DOHH2 (cell line): Measurements from ENCODE around the gene SPAG16.

ENCODE experiments used
- H3F3A ChIP-seq: fragments of 200-600 bp; sonication (generic), shearing (Covaris generic); 2 replicates; pipeline ENCODE4 v1.6.0; 2016; ENCODE audit warnings: antibody characterized with exemption, mild to moderate bottlenecking; ENCODE audit not compliant: control insufficient read depth, insufficient read depth
- H3K27ac ChIP-seq: fragments of 200-600 bp; sonication (generic); 2 replicates; pipeline ENCODE4 v1.5.1; 2014; ENCODE audit warnings: low read depth, mild to moderate bottlenecking, low read length, moderate library complexity
- H3K27me3 ChIP-seq: fragments of 200-600 bp; sonication (generic); 2 replicates; pipeline ENCODE4 v1.6.1; 2014; ENCODE audit warnings: mild to moderate bottlenecking, low read length, mixed read lengths; ENCODE audit not compliant: control insufficient read depth
- H3K36me3 ChIP-seq: fragments of 200-600 bp; sonication (generic); 2 replicates; pipeline ENCODE4 v1.6.1; 2014; ENCODE audit warnings: mild to moderate bottlenecking, low read length, moderate library complexity, mixed read lengths; ENCODE audit not compliant: control insufficient read depth
- H3K4me1 ChIP-seq: fragments of 200-600 bp; sonication (generic); 2 replicates; pipeline ENCODE4 v1.6.1; 2014; ENCODE audit warnings: mild to moderate bottlenecking, low read length, mixed read lengths; ENCODE audit not compliant: control insufficient read depth
- H3K4me2 ChIP-seq: fragments of 200-600 bp; sonication (generic); 2 replicates; pipeline ENCODE4 v1.6.0; 2014; ENCODE audit warnings: mild to moderate bottlenecking, low read length, moderate library complexity
- H3K4me3 ChIP-seq: fragments of 200-600 bp; sonication (generic); 2 replicates; pipeline ENCODE4 v1.5.1; 2014; ENCODE audit warnings: mild to moderate bottlenecking, low read length, mixed read lengths
- H3K79me2 ChIP-seq: fragments of 200-600 bp; sonication (generic); 2 replicates; pipeline ENCODE4 v1.6.1; 2014; ENCODE audit warnings: mild to moderate bottlenecking, low read length, mixed read lengths; ENCODE audit not compliant: control insufficient read depth
- H3K9me2 ChIP-seq: fragments of 200-600 bp; sonication (generic); replicated peaks from 2 replicates; pipeline ENCODE4 v1.6.1; 2014; ENCODE audit warnings: mild to moderate bottlenecking, low read length, mixed read lengths; ENCODE audit not compliant: control insufficient read depth
- H3K9me3 ChIP-seq: fragments of 200-600 bp; sonication (generic); 2 replicates; pipeline ENCODE4 v1.6.1; 2014; ENCODE audit warnings: antibody characterized with exemption, low read length, mixed read lengths; ENCODE audit not compliant: control insufficient read depth, insufficient read depth
- H4K20me1 ChIP-seq: fragments of 200-600 bp; sonication (generic); 2 replicates; pipeline ENCODE4 v1.6.0; 2014; ENCODE audit warnings: low read depth, mild to moderate bottlenecking, antibody characterized with exemption, low read length, moderate library complexity; ENCODE audit not compliant: control insufficient read depth, insufficient read depth
- EZH2phosphoT487 ChIP-seq: fragments of 200-600 bp; sonication (generic); IDR thresholded peaks from 2 replicates; pipeline ENCODE4 v1.6.1; 2017; ENCODE audit warnings: borderline replicate concordance, mild to moderate bottlenecking, antibody characterized with exemption, low read length, moderate library complexity, mixed read lengths
- TF ChIP-seq, protein P1 (sequence below): fragments of 200-600 bp; sonication (generic); IDR thresholded peaks from one replicate; pipeline ENCODE4 v1.5.1; 2014; ENCODE audit warnings: antibody characterized with exemption, mild to moderate bottlenecking, low read depth, low read length; ENCODE audit not compliant: poor library complexity, severe bottlenecking

The SPAG16 gene

DNA sequence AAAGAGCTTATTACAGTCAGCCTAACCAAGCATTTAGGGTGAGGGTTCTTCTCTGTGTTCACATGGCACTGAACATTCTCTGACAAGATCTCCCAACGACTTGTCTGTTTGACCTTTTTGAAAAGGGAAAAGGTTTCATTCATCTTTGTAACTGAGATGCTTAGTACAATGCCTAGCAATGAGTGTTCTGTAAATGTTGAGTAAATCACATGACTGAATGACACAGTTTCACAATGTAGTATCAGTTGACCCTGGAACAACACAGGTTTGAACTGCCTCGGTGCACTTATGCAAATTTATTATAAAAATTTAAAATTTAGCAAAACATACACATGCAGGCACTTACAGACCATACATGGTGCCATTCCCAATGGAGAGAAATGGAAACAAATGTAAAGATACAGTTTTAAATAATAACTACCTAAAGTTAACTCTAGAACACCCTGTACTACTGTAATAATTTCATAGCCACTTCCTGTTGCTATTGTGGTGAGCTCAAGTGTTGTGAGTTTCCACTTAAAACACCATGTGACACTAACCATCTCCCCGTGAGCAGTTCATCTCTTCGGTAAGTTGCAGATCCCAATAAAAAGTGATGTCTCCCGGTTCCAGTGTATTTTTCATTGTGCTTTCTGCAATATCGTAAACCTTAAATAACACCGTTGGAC lies 1092.5 kb downstream of the SPAG16 start:
- no peak overlapping the region for H3K4me2 ChIP-seq
- H3K4me3 ChIP-seq, result no peak overlapping the region
- no peaks in the 10 kb centered on the region for H3K36me3 ChIP-seq
- no peaks in the 10 kb centered on the region for H4K20me1 ChIP-seq
- H3K9me3 ChIP-seq, result no peaks in the 10 kb centered on the region
- no peaks in the 10 kb centered on the region for H3K27me3 ChIP-seq
- no peaks in the 10 kb centered on the region for H3K79me2 ChIP-seq
- H3K9me2 ChIP-seq, result no peaks in the 10 kb centered on the region
- no peaks in the 10 kb centered on the region for H3K4me1 ChIP-seq
- no peaks in the 10 kb centered on the region for H3F3A ChIP-seq
- no peak for TF ChIP-seq EZH2phosphoT487
- TF ChIP-seq, protein P1, sequence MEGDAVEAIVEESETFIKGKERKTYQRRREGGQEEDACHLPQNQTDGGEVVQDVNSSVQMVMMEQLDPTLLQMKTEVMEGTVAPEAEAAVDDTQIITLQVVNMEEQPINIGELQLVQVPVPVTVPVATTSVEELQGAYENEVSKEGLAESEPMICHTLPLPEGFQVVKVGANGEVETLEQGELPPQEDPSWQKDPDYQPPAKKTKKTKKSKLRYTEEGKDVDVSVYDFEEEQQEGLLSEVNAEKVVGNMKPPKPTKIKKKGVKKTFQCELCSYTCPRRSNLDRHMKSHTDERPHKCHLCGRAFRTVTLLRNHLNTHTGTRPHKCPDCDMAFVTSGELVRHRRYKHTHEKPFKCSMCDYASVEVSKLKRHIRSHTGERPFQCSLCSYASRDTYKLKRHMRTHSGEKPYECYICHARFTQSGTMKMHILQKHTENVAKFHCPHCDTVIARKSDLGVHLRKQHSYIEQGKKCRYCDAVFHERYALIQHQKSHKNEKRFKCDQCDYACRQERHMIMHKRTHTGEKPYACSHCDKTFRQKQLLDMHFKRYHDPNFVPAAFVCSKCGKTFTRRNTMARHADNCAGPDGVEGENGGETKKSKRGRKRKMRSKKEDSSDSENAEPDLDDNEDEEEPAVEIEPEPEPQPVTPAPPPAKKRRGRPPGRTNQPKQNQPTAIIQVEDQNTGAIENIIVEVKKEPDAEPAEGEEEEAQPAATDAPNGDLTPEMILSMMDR, result no peak
- no peak overlapping the region for H3K27ac ChIP-seq

DNA sequence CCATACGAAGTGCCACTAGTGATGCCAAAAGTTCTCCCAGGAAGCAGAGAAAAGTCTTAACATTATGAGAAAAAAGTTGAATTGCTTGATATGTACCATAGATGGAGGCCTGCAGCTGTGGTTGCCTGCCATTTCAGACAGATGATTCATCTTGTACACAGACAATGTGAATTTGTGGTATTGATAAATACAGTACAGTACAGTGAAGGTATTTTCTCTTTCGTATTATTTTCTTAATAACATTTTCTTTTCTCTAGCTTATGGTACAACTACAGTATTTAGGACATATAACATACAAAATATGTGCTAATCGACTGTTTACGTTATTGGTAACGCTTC lies 1093.0 kb downstream of the SPAG16 start:
- Histone ChIP-seq H3K9me3 (no peaks in the 10 kb centered on the region), H4K20me1 (no peaks in the 10 kb centered on the region), H3K4me2 (no peak overlapping the region), H3K36me3 (no peaks in the 10 kb centered on the region), H3K9me2 (no peaks in the 10 kb centered on the region), H3K4me1 (no peaks in the 10 kb centered on the region), H3K79me2 (no peaks in the 10 kb centered on the region), H3F3A (no peaks in the 10 kb centered on the region), H3K4me3 (no peak overlapping the region), H3K27me3 (no peaks in the 10 kb centered on the region), H3K27ac (no peak overlapping the region)
- TF ChIP-seq, protein P1, result no peak
- TF ChIP-seq EZH2phosphoT487, result no peak

DNA sequence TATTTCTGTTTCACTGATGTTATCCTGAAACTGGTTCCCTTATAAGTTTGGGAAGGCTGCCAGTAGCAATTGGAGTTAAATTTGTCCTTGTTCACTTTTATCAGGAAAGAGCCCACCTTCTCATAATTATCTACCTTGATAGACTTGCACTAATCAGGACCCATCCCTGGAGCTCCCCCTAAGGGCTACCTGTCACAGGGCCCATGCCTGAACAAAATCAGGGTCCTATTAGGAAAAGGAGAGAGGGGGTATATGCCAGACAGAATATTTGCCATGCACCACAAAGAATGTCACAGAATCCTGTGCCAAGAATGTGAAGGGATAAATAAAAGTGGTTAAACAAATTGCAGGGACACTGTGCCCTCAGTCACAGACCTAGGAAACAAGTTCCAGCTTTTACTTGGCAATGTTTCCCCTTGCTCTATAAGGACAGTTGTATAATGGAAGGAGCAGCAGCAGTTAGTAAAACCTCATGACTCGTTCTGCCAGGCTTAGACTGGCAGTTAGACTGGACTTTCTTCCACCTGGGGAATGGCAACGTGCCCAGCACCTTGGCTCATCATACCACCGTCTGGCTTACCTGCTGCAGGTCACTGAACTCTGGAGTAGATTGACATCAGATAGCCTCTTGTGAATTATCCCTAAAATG lies 1094.3 kb downstream of the SPAG16 start:
- TF ChIP-seq EZH2phosphoT487, result no peak
- TF ChIP-seq, protein P1, result no peak
- Histone ChIP-seq H3K9me3 (no peaks in the 10 kb centered on the region), H3K9me2 (no peaks in the 10 kb centered on the region), H3K36me3 (no peaks in the 10 kb centered on the region), H3K4me2 (no peak overlapping the region), H3K4me1 (no peaks in the 10 kb centered on the region), H4K20me1 (no peaks in the 10 kb centered on the region), H3K27me3 (no peaks in the 10 kb centered on the region), H3K79me2 (no peaks in the 10 kb centered on the region), H3K27ac (no peak overlapping the region), H3F3A (no peaks in the 10 kb centered on the region), H3K4me3 (no peak overlapping the region)
